Lower leg skin (tissue), 4 donors: ENCODE results near the gene UBE2G2. TPM values are rescaled to one million over a fixed set of nuclear protein-coding genes. Genes with fewer than 3 reads are reported as not detected.

Experiments
- DNase-seq, 2 donors: peaks; one replicate each; pipeline ENCODE4 v3.0.0-alpha.2; 2019; ENCODE audit warnings: low spot score in 2 of 2
- H3K4me3 ChIP-seq: fragments of 200-600 bp; sonication (generic); 2 replicates; pipeline ENCODE4 v1.5.1; 2017; ENCODE audit warnings: mild to moderate bottlenecking, low read depth; ENCODE audit not compliant: poor library complexity, severe bottlenecking
- CTCF ChIP-seq, 3 donors: fragments of 450-650 bp; IDR thresholded peaks; one replicate each; pipeline ENCODE4 v1.5.1; 2016; ENCODE audit warnings: antibody characterized with exemption in 3 of 3, mild to moderate bottlenecking in 3 of 3, moderate library complexity in 2 of 3
- POLR2A ChIP-seq, 2 donors: fragments of 450-650 bp; IDR thresholded peaks; one replicate each; pipeline ENCODE4 v1.6.1; 2016 to 2017; ENCODE audit warnings: antibody characterized with exemption in 2 of 2, mild to moderate bottlenecking in 1 of 2, moderate library complexity in 1 of 2
- WGBS, 2 donors: methylation state at CpG; one replicate each; pipeline ENCODE4 v1.1.5; 2018; 5-methylcytosine and 5-hydroxymethylcytosine counted together
- intact Hi-C: fragments of 100-400 bp; cut with DNase I; formaldehyde crosslinking; loops from one replicate; pipeline ENCODE4 v1.15.0; 2023; ENCODE audit warnings: low total_unique reads
- total RNA-seq, 4 donors: library from RNA; depleted of rRNA; stranded (reverse); fragments of >200 nt; gene quantifications; one replicate each; pipeline ENCODE4 v1.1.0, GENCODE V29; 2016

UBE2G2 gene
- total RNA-seq, 4 donors from 2014 or later, result 37.2 to 61.8 (median 49.8) TPM

GRCh38 chr21:44737706-44738354, 63.8 kb downstream of the UBE2G2 start:
- DNase-seq, result peak in 1 of 2 donors; percentile 26
- no peak for TF ChIP-seq CTCF (IDR thresholded peaks at IDR 0.05)
- TF ChIP-seq POLR2A (IDR thresholded peaks at IDR 0.05), result no peak
- no peak overlapping the region for H3K4me3 ChIP-seq
- intact Hi-C loops, result no loop called here
- 68 to 82% methylated on average over 3 of the region's 3 CpGs for WGBS, 2 donors

- 81 to 92% methylated on average over 5 to 8 of the region's 8 CpGs for WGBS, 2 donors
- peak in 1 of 2 donors; percentile 73 for DNase-seq
- no peak overlapping the region for H3K4me3 ChIP-seq
- TF ChIP-seq CTCF (IDR thresholded peaks at IDR 0.05) (no peak), POLR2A (IDR thresholded peaks at IDR 0.05) (no peak)
- intact Hi-C loops, result no loop called here
Measured at GRCh38 chr21:44736291-44737004, 65.2 kb downstream of the UBE2G2 start.

GRCh38 chr21:44735821-44736220, 65.8 kb downstream of the UBE2G2 start:
- H3K4me3 ChIP-seq, result no peak overlapping the region
- WGBS, 2 donors, result 82 to 86% methylated on average over 6 of the region's 6 CpGs
- TF ChIP-seq POLR2A (IDR thresholded peaks at IDR 0.05), result no peak
- no peak for TF ChIP-seq CTCF (IDR thresholded peaks at IDR 0.05)
- peak in 1 of 2 donors; percentile 46 for DNase-seq
- intact Hi-C loops, result no loop called here

- TF ChIP-seq CTCF (IDR thresholded peaks at IDR 0.05), result no peak
- no peak for TF ChIP-seq POLR2A (IDR thresholded peaks at IDR 0.05)
- WGBS, 2 donors, result 94 to 97% methylated on average over 17 of the region's 17 CpGs
- intact Hi-C loops, result no loop called here
- peak in 1 of 2 donors; percentile 57 for DNase-seq
- H3K4me3 ChIP-seq, result no peak overlapping the region
Measured at GRCh38 chr21:44734841-44735240, 66.8 kb downstream of the UBE2G2 start.

GRCh38 chr21:44734026-44734745, 67.4 kb downstream of the UBE2G2 start:
- intact Hi-C loops, result no loop called here
- H3K4me3 ChIP-seq, result no peak overlapping the region
- peak in 1 of 2 donors; percentile 82 for DNase-seq
- TF ChIP-seq POLR2A (IDR thresholded peaks at IDR 0.05) (no peak), CTCF (IDR thresholded peaks at IDR 0.05) (no peak)
- 69 to 82% methylated on average over 18 to 21 of the region's 21 CpGs for WGBS, 2 donors
